Endothelial cell of hepatic sinusoid (primary cell): ENCODE data around the gene FDPS.

ENCODE experiments used
- in situ Hi-C: cut with HindIII; loops from 2 replicates; pipeline ENCODE4 v1.10.0; 2017; ENCODE audit warnings: low sequenced_read_pairs

FDPS gene

DNA sequence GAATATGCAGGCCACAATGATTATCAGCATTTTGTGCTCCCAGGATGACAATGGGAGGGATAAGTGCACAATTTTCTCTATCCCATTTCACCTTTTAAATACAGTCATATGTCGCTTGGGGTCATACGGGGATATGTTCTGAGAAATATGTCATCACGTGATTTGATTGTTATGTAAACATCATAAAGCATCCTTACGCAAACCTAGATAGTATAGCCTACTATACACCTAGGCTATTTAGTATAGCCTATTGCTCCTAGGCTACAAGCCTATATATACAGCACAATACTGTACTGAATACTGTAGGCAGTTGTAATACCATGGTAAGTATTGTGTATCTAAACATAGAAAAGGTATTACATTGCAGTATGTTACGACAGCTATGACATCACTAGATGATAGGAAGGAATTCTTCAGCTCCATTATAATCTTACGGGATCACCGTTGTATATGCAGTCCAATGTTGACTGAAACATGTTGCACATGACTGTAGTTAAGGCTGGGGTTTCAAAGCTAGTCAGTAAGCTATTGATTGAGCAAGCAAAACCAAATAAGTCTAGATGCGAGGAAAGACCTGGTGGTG is 30.9 kb downstream of the FDPS start:
- in situ Hi-C loops: loop anchor here (5.0 kb wide), 1 partner anchor 67 kb away; the partner anchor contains the start of gene CLK2

- in situ Hi-C loops: no loop called here
Measured at GRCh38 chr1:155342842-155343241, 34.2 kb downstream of the FDPS start.

GRCh38 chr1:155352631-155353030 is 44.0 kb downstream of the FDPS start:
- in situ Hi-C loops: no loop called here

- in situ Hi-C loops: no loop called here
Measured at GRCh38 chr1:155360051-155360450, 51.4 kb downstream of the FDPS start.
